Activated T-cell treated with anti-CD3 and anti-CD28 coated beads, Interleukin-2, amount 50 U/mL, for 1 hour (primary cell): ENCODE measurements around the gene EHMT1.

Experiments used
- DNase-seq: peaks from one replicate; pipeline ENCODE4 v3.0.0-alpha.2; 2020

EHMT1 gene

GRCh38 chr9:137674307-137674975 is 55.6 kb downstream of the EHMT1 start:
- DNase-seq: no peak

- no peak for DNase-seq
Observed at GRCh38 chr9:137674976-137675320, 56.1 kb downstream of the EHMT1 start.

GRCh38 chr9:137676998-137677397 is 58.2 kb downstream of the EHMT1 start:
- no peak for DNase-seq

GRCh38 chr9:137678202-137678601 is 59.4 kb downstream of the EHMT1 start:
- DNase-seq: no peak

- no peak for DNase-seq
Observed at GRCh38 chr9:137679249-137679648, 60.4 kb downstream of the EHMT1 start.

GRCh38 chr9:137679695-137680305 is 61.0 kb downstream of the EHMT1 start:
- DNase-seq: no peak

GRCh38 chr9:137680444-137681358 is 61.9 kb downstream of the EHMT1 start:
- no peak for DNase-seq

- no peak for DNase-seq
Observed at GRCh38 chr9:137682428-137683105, 63.8 kb downstream of the EHMT1 start.

- DNase-seq: no peak
Observed at GRCh38 chr9:137683262-137683864, 64.6 kb downstream of the EHMT1 start.

- DNase-seq: no peak
Observed at GRCh38 chr9:137685035-137685740, 66.4 kb downstream of the EHMT1 start.

- no peak for DNase-seq
Observed at GRCh38 chr9:137685741-137686420, 67.1 kb downstream of the EHMT1 start.

- no peak for DNase-seq
Observed at GRCh38 chr9:137688261-137688660, 69.5 kb downstream of the EHMT1 start.

- DNase-seq: no peak
Observed at GRCh38 chr9:137688725-137689124, 69.9 kb downstream of the EHMT1 start.

- DNase-seq: no peak
Observed at GRCh38 chr9:137689745-137690529, 71.1 kb downstream of the EHMT1 start.

GRCh38 chr9:137690930-137691645 is 72.3 kb downstream of the EHMT1 start:
- DNase-seq: no peak

- no peak for DNase-seq
Observed at GRCh38 chr9:137691646-137692351, 73.0 kb downstream of the EHMT1 start.

GRCh38 chr9:137694236-137694959 is 75.6 kb downstream of the EHMT1 start:
- DNase-seq: no peak
